OCI-LY3 (cell line): ENCODE data around the gene VSX2.

Source experiments
- H2AFZ ChIP-seq: fragments of 200-600, 300-600 bp; shearing (Covaris generic); 2 replicates; pipeline ENCODE4 v1.6.0; 2014; ENCODE audit warnings: antibody characterized with exemption, low read depth, low read length
- H3K27ac ChIP-seq: fragments of 200-600, 300-600 bp; sonication (generic); 2 replicates; pipeline ENCODE4 v1.5.1; 2014; ENCODE audit warnings: mild to moderate bottlenecking, low read length, moderate library complexity, mixed read lengths
- H3K27me3 ChIP-seq: fragments of 200-600, 300-600 bp; sonication (generic); 2 replicates; pipeline ENCODE4 v1.6.1; 2014; ENCODE audit warnings: low read depth, low read length, mixed read lengths
- H3K36me3 ChIP-seq: fragments of 200-600, 300-600 bp; sonication (generic); replicated peaks from 2 replicates; pipeline ENCODE3; 2014; ENCODE audit warnings: low read depth, low read length, mixed read lengths
- H3K4me1 ChIP-seq: fragments of 300-600, 200-600 bp; sonication (generic); 2 replicates; pipeline ENCODE4 v1.6.1; 2014; ENCODE audit warnings: low read length, mixed read lengths
- H3K4me2 ChIP-seq: fragments of 200-600, 300-600 bp; sonication (generic); 2 replicates; pipeline ENCODE4 v1.6.1; 2014; ENCODE audit warnings: low read length, mixed read lengths
- H3K4me3 ChIP-seq: fragments of 300-600, 200-600 bp; sonication (generic); 2 replicates; pipeline ENCODE4 v1.5.1; 2014; ENCODE audit warnings: antibody characterized with exemption, mild to moderate bottlenecking, low read length, moderate library complexity
- H3K79me2 ChIP-seq: fragments of 300-600, 200-600 bp; shearing (Covaris generic); 2 replicates; pipeline ENCODE4 v1.6.1; 2014; ENCODE audit warnings: mild to moderate bottlenecking, low read length, mixed read lengths
- H3K9ac ChIP-seq: fragments of 300-600, 200-600 bp; shearing (Covaris generic); 2 replicates; pipeline ENCODE4 v1.6.0; 2014; ENCODE audit warnings: mild to moderate bottlenecking, low read length, moderate library complexity
- H3K9me3 ChIP-seq: fragments of 200-600, 300-600 bp; shearing (Covaris generic); 2 replicates; pipeline ENCODE4 v1.6.1; 2014; ENCODE audit warnings: low read length, mixed read lengths; ENCODE audit not compliant: insufficient read depth
- H4K20me1 ChIP-seq: fragments of 200-600, 300-600 bp; sonication (generic); 2 replicates; pipeline ENCODE4 v1.6.1; 2016; ENCODE audit warnings: low read length, mixed read lengths; ENCODE audit not compliant: insufficient read depth
- EZH2phosphoT487 ChIP-seq: fragments of 200-600 bp; shearing (Covaris generic); IDR thresholded peaks from 2 replicates; pipeline ENCODE4 v1.6.1; 2018; ENCODE audit warnings: antibody characterized with exemption, mixed run types, low read depth
- TF ChIP-seq, protein P1 (sequence below): fragments of 200-600, 300-600 bp; sonication (generic); IDR thresholded peaks from 2 replicates; pipeline ENCODE4 v1.5.1; 2014; ENCODE audit warnings: antibody characterized with exemption, low read length, low read depth

VSX2 gene

GRCh38 chr14:74275241-74275841 is 36.1 kb downstream of the VSX2 start:
- Histone ChIP-seq H3K36me3 (no peaks in the 10 kb centered on the region), H2AFZ (no peak overlapping the region), H3K4me3 (no peak overlapping the region), H3K27me3 (no peaks in the 10 kb centered on the region), H4K20me1 (no peaks in the 10 kb centered on the region), H3K9ac (no peak overlapping the region), H3K27ac (no peak overlapping the region), H3K4me2 (no peak overlapping the region), H3K4me1 (no peaks in the 10 kb centered on the region), H3K79me2 (no peaks in the 10 kb centered on the region), H3K9me3 (no peaks in the 10 kb centered on the region)
- TF ChIP-seq EZH2phosphoT487 = no peak
- TF ChIP-seq, protein P1, sequence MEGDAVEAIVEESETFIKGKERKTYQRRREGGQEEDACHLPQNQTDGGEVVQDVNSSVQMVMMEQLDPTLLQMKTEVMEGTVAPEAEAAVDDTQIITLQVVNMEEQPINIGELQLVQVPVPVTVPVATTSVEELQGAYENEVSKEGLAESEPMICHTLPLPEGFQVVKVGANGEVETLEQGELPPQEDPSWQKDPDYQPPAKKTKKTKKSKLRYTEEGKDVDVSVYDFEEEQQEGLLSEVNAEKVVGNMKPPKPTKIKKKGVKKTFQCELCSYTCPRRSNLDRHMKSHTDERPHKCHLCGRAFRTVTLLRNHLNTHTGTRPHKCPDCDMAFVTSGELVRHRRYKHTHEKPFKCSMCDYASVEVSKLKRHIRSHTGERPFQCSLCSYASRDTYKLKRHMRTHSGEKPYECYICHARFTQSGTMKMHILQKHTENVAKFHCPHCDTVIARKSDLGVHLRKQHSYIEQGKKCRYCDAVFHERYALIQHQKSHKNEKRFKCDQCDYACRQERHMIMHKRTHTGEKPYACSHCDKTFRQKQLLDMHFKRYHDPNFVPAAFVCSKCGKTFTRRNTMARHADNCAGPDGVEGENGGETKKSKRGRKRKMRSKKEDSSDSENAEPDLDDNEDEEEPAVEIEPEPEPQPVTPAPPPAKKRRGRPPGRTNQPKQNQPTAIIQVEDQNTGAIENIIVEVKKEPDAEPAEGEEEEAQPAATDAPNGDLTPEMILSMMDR = no peak

- no peaks in the 10 kb centered on the region for H3K27me3 ChIP-seq
- H3K4me1 ChIP-seq = no peaks in the 10 kb centered on the region
- H4K20me1 ChIP-seq = no peaks in the 10 kb centered on the region
- no peak for TF ChIP-seq EZH2phosphoT487
- TF ChIP-seq, protein P1 = no peak
- H3K4me2 ChIP-seq = no peak overlapping the region
- no peak overlapping the region for H3K27ac ChIP-seq
- no peak overlapping the region for H2AFZ ChIP-seq
- H3K79me2 ChIP-seq = no peaks in the 10 kb centered on the region
- H3K4me3 ChIP-seq = no peak overlapping the region
- H3K9ac ChIP-seq = no peak overlapping the region
- peaks cover 2% of the 10 kb centered on the region for H3K36me3 ChIP-seq
- H3K9me3 ChIP-seq = no peaks in the 10 kb centered on the region
These were observed 38.8 kb downstream of the VSX2 start for GRCh38 chr14:74278080-74278479.

DNA sequence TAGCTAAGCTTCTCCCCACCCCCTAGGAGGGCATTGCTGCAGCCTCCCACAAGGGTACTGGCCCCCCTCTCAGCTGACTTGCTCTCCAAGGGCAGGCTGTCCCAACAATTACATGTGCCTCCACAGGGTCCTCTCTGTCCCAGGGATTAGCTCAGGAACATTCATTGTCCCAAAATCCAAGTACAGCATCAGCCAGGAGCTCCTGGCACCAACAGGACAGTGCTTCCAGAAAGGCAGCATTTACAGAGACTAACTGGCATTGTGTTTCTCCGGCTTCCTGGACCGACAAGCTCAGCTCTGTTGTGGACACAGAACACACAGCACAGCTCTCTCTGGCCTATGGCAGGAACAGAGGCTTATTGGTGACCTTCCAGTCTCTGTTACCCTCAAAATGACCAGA is 41.8 kb downstream of the VSX2 start:
- no peak for TF ChIP-seq EZH2phosphoT487
- TF ChIP-seq, protein P1 = no peak
- Histone ChIP-seq H3K4me3 (no peak overlapping the region), H3K4me1 (no peaks in the 10 kb centered on the region), H3K4me2 (no peak overlapping the region), H3K9ac (no peak overlapping the region), H3K36me3 (peaks cover 8% of the 10 kb centered on the region), H3K27me3 (no peaks in the 10 kb centered on the region), H2AFZ (no peak overlapping the region), H4K20me1 (no peaks in the 10 kb centered on the region), H3K9me3 (no peaks in the 10 kb centered on the region), H3K27ac (no peak overlapping the region), H3K79me2 (no peaks in the 10 kb centered on the region)

GRCh38 chr14:74286736-74287135 is 47.5 kb downstream of the VSX2 start:
- Histone ChIP-seq H4K20me1 (no peaks in the 10 kb centered on the region), H3K36me3 (peaks cover 25% of the 10 kb centered on the region), H3K9me3 (no peaks in the 10 kb centered on the region), H2AFZ (no peak overlapping the region), H3K4me3 (no peak overlapping the region), H3K79me2 (no peaks in the 10 kb centered on the region), H3K27me3 (no peaks in the 10 kb centered on the region), H3K4me2 (no peak overlapping the region), H3K27ac (no peak overlapping the region), H3K4me1 (no peaks in the 10 kb centered on the region), H3K9ac (no peak overlapping the region)
- TF ChIP-seq, protein P1 = no peak
- no peak for TF ChIP-seq EZH2phosphoT487
